HepG2 (cell line): ENCODE measurements around the gene SKIDA1. TPM values are rescaled to one million over a fixed set of nuclear protein-coding genes. Genes with fewer than 3 reads are reported as not detected.
"Not testable (repeated sequence)": the region's sequence is repeated elsewhere in the genome, so short reads cannot be mapped to it uniquely, and the experiment has no call there.

ENCODE experiments used
- ATAC-seq: fragments of 200-7000 bp; cut with Tn5 transposase; 3 replicates; pipeline ENCODE4 v1.9.1; 2020; ENCODE audit warnings: mild to moderate bottlenecking, moderate library complexity
- BruUV-seq: library from RNA; stranded (reverse); fragments of 400-500 nt; replicated peaks from 2 replicates; lab custom pipeline; 2021; lab: Mats Ljungman, UMichigan
- CTCF ChIA-PET: fragments of 300-600 bp; formaldehyde crosslinking; extraction: SDS; loops from one replicate; lab custom pipeline; 2021; ENCODE audit warnings: low total read pairs, inconsistent platforms, low intra/inter-chr PET ratio; lab: Yijun Ruan, JAX
- POLR2A ChIA-PET: fragments of 350-600 bp; sonication (Branson Sonifier 250); formaldehyde crosslinking; loops from one replicate; lab custom pipeline; 2020; ENCODE audit warnings: antibody characterized with exemption, inconsistent platforms; lab: Yijun Ruan, JAX
- DNase-seq: peaks from one replicate; pipeline ENCODE4 v3.0.0-alpha.2; 2015; ENCODE audit warnings: low spot score
- FAIRE-seq: peaks from 3 replicates; lab custom pipeline; 2011; peaks lifted over from hg19 to GRCh38; lab: Jason Lieb, UNC
- H2AFZ ChIP-seq: one replicate; pipeline ENCODE4 v1.6.1; 2011; ENCODE audit warnings: low read length, inconsistent platforms
- H3K27ac ChIP-seq: fragments of 300-600 bp; 3 replicates; pipeline ENCODE4 v1.8.0; 2011; ENCODE audit warnings: mixed run types, mild to moderate bottlenecking, mixed read lengths, low read length, inconsistent platforms; ENCODE audit not compliant: insufficient read depth; ENCODE audit errors: extremely low read length
- H3K27me3 ChIP-seq, 2 experiments: fragments of 200-600 bp in 1 of 2; 2 replicates in 1 of 2; 3 replicates in 1 of 2; pipeline versions ENCODE4 v1.6.0 to v1.8.0; 2011; ENCODE audit warnings: low read length in 2 of 2, mild to moderate bottlenecking in 2 of 2, moderate library complexity in 2 of 2, inconsistent platforms in 1 of 2; ENCODE audit not compliant: insufficient read depth in 2 of 2, control insufficient read depth in 1 of 2
- H3K36me3 ChIP-seq, 2 experiments: fragments of 200-600 bp in 1 of 2; replicated peaks in 1 of 2; 2 replicates in 1 of 2; 3 replicates in 1 of 2; pipeline versions ENCODE4 v1.5.1 to v1.8.0; 2011; ENCODE audit warnings: low read length in 2 of 2, inconsistent platforms in 1 of 2; ENCODE audit not compliant: insufficient read depth in 2 of 2, control insufficient read depth in 1 of 2
- H3K4me1 ChIP-seq: 2 replicates; pipeline ENCODE4 v1.5.1; 2012; ENCODE audit warnings: low read length, inconsistent platforms; ENCODE audit not compliant: insufficient read depth
- H3K4me2 ChIP-seq: 2 replicates; pipeline ENCODE4 v1.6.0; 2011; ENCODE audit warnings: low read depth, low read length, inconsistent platforms
- H3K4me3 ChIP-seq, 3 experiments: fragments of 200-600 bp in 1 of 3; sonication (generic), shearing (Covaris generic) in 1 of 3; replicated peaks in 1 of 3; 2 replicates each; pipeline ENCODE4 v1.5.1; 2011 to 2016; ENCODE audit warnings: low read length in 3 of 3, inconsistent platforms in 2 of 3, low read depth in 2 of 3, mild to moderate bottlenecking in 2 of 3, control low read depth in 1 of 3, mixed read lengths in 1 of 3; ENCODE audit not compliant: insufficient read depth in 1 of 3
- H3K79me2 ChIP-seq: one replicate; pipeline ENCODE4 v1.6.1; 2011; ENCODE audit warnings: low read length, inconsistent platforms; ENCODE audit not compliant: insufficient read depth
- H3K9ac ChIP-seq: 2 replicates; pipeline ENCODE4 v1.6.0; 2011; ENCODE audit warnings: mild to moderate bottlenecking, low read depth, low read length, inconsistent platforms; ENCODE audit not compliant: insufficient read depth
- H3K9me3 ChIP-seq: 2 replicates; pipeline ENCODE4 v1.5.1; 2012; ENCODE audit warnings: mild to moderate bottlenecking, low read length
- H4K20me1 ChIP-seq: 2 replicates; pipeline ENCODE4 v1.6.0; 2011; ENCODE audit warnings: inconsistent platforms, mild to moderate bottlenecking, low read length, moderate library complexity; ENCODE audit not compliant: insufficient read depth
- ARID4A ChIP-seq: sonication (generic); formaldehyde crosslinking; IDR thresholded peaks from 2 replicates; pipeline ENCODE4 v1.5.0; 2020; ENCODE audit warnings: mild to moderate bottlenecking, missing genetic modification reagents, borderline replicate concordance
- HDAC6 ChIP-seq: fragments of 200-600 bp; sonication (generic); IDR thresholded peaks from 2 replicates; pipeline ENCODE4 v1.7.0; 2017; ENCODE audit warnings: mild to moderate bottlenecking, antibody characterized with exemption, low read length, low read depth
- MBD4 ChIP-seq: IDR thresholded peaks from 2 replicates; pipeline ENCODE4 v1.6.1; 2012; ENCODE audit warnings: low read length, inconsistent platforms, borderline replicate concordance
- ZNF770 ChIP-seq: sonication (generic); formaldehyde crosslinking; IDR thresholded peaks from 2 replicates; pipeline ENCODE4 v1.5.0; 2020; ENCODE audit warnings: mild to moderate bottlenecking, missing genetic modification reagents
- WGBS: methylation state at CpG from one replicate; pipeline ENCODE4 v1.1.6; 2017; ENCODE audit warnings: low lambda C conversion rate; 5-methylcytosine and 5-hydroxymethylcytosine counted together
- in situ Hi-C: cut with HindIII; loops from 2 replicates; pipeline ENCODE4 v1.10.0; 2017; ENCODE audit warnings: low pct_unique_long_range_greater_than_20kb; ENCODE audit not compliant: extremely low pct_ligation_motif_present
- intact Hi-C: fragments of 100-400 bp; cut with micrococcal nuclease; formaldehyde crosslinking; loops from one replicate; pipeline ENCODE4 v1.10.0; 2022; ENCODE audit not compliant: unreplicated experiment
- polyA plus RNA-seq, 8 experiments: library from polyadenylated mRNA; depleted of rRNA in 3 of 8; stranded (reverse) in 7 of 8; unstranded in 1 of 8; fragments of >200 nt; fragmentation: Illumina TruSeq in 4 of 8; extraction: Trizol in 4 of 8; gene quantifications; 2 replicates each; pipeline versions ENCODE4 v1.2.1 to v1.2.3, GENCODE V29; 2011 to 2016; ENCODE audit warnings: low read depth in 4 of 8, missing spikeins in 1 of 8, mixed read lengths in 1 of 8; ENCODE audit not compliant: insufficient read depth in 1 of 8
- total RNA-seq, 5 experiments: library from RNA; depleted of rRNA; stranded (reverse); fragments of >200 nt; fragmentation: Illumina TruSeq; extraction: Trizol; gene quantifications; 2 replicates each; pipeline ENCODE4 v1.2.3, GENCODE V29; 2016; ENCODE audit warnings: low read depth in 1 of 5
- TF ChIP-seq, protein P1 (sequence below): sonication (generic); formaldehyde crosslinking; IDR thresholded peaks from 2 replicates; pipeline ENCODE4 v1.4.0; 2020; ENCODE audit warnings: missing genetic modification reagents

Gene SKIDA1
- total and polyA plus RNA-seq, 2 of the 13 experiments (the other 11 are each of a cell fraction or from before 2014, with no cell fraction given): 0.73 to 1.5 TPM

DNA sequence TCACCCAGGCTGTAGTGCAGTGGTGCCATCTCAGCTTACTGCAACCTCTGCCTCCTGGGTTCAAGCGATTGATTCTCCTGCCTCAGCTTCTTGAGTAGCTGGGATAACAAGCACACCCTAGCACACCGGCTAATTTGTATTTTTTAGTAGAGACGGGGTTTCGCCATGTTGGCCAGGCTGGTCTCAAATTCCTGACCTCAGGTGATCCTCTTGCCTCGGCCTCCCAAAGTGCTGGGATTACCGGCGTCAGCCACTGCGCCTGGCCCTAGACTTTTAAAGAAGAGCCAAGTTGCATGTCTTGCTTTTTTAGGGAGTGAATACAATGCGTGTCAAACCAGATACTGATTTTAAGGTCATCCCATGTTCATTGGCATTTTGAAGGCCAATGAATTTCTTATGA, 10.5 kb upstream of the SKIDA1 start:
- H3K9me3 ChIP-seq, in situ Hi-C loops, BruUV-seq, DNase-seq, H3K27me3 ChIP-seq, FAIRE-seq, intact Hi-C loops, ATAC-seq, H2AFZ ChIP-seq: not testable (repeated sequence)
- H3K79me2 ChIP-seq: peaks cover 65% of the 10 kb centered on the region
- peaks cover 11 to 32% of the 10 kb centered on the region in 2 experiments for H3K36me3 ChIP-seq
- peaks cover 13% of the 10 kb centered on the region; the same call in 1 of the 2 replicates for H4K20me1 ChIP-seq
- TF ChIP-seq ZNF770 (CRISPR knock-in tag): peak; percentile 68; the same call in 1 of the 2 replicates
- peak overlapping the region; percentile 84 for H3K4me2 ChIP-seq
- ChIA-PET POLR2A (interaction anchor here (3.8 to 4.0 kb wide), 2 partner anchors 10 to 40 kb away, joined by 20 to 25 read pairs; partner anchors contain the start of gene SKIDA1), CTCF (interaction anchor here (0.7 kb wide), 1 partner anchor 39 kb away, joined by 3 read pairs; no protein-coding TSS in a partner anchor)
- 96% methylated on average over 9 of the region's 9 CpGs for WGBS
- peaks cover 28% of the 10 kb centered on the region for H3K4me1 ChIP-seq
- H3K27ac ChIP-seq: peak overlapping the region; percentile 65
- H3K9ac ChIP-seq: peak overlapping the region; percentile 71
- H3K4me3 ChIP-seq: peak overlapping the region in 2 of 3 experiments; percentile 81 to 84; a peak in 2 of 6 replicates

- intact Hi-C loops (no loop called here), in situ Hi-C loops (no loop called here)
- ATAC-seq (no peak), DNase-seq (no peak), FAIRE-seq (no peak)
- H3K4me2 ChIP-seq: peak overlapping the region; percentile 84
- peaks cover 65% of the 10 kb centered on the region for H3K79me2 ChIP-seq
- peak overlapping the region; percentile 71 for H3K9ac ChIP-seq
- H3K27ac ChIP-seq: peak overlapping the region; percentile 65
- CTCF ChIA-PET: interaction anchor here (0.7 kb wide), 1 partner anchor 39 kb away, joined by 3 read pairs; no protein-coding TSS in a partner anchor
- H3K27me3 ChIP-seq: no peaks in the 10 kb centered on the region; a peak in 1 of 5 replicates
- TSS peak; percentile 53 for BruUV-seq
- H4K20me1 ChIP-seq: peaks cover 13% of the 10 kb centered on the region; the same call in 1 of the 2 replicates
- H3K9me3 ChIP-seq: no peaks in the 10 kb centered on the region
- H3K4me1 ChIP-seq: peaks cover 28% of the 10 kb centered on the region
- H2AFZ ChIP-seq: no peak overlapping the region
- peak overlapping the region; percentile 73 to 84 (median 81) for H3K4me3 ChIP-seq
- peaks cover 7 to 27% of the 10 kb centered on the region in 2 experiments for H3K36me3 ChIP-seq
- POLR2A ChIA-PET: interaction anchor here (3.8 to 4.0 kb wide), 2 partner anchors 9 to 39 kb away, joined by 20 to 25 read pairs; partner anchors contain the start of gene SKIDA1
- 38% methylated on average over 9 of the region's 9 CpGs for WGBS
- TF ChIP-seq ARID4A (CRISPR knock-in tag): 0 out of 2 replicates have a peak, but pooled peaks have one; percentile 16
- TF ChIP-seq, protein P1, sequence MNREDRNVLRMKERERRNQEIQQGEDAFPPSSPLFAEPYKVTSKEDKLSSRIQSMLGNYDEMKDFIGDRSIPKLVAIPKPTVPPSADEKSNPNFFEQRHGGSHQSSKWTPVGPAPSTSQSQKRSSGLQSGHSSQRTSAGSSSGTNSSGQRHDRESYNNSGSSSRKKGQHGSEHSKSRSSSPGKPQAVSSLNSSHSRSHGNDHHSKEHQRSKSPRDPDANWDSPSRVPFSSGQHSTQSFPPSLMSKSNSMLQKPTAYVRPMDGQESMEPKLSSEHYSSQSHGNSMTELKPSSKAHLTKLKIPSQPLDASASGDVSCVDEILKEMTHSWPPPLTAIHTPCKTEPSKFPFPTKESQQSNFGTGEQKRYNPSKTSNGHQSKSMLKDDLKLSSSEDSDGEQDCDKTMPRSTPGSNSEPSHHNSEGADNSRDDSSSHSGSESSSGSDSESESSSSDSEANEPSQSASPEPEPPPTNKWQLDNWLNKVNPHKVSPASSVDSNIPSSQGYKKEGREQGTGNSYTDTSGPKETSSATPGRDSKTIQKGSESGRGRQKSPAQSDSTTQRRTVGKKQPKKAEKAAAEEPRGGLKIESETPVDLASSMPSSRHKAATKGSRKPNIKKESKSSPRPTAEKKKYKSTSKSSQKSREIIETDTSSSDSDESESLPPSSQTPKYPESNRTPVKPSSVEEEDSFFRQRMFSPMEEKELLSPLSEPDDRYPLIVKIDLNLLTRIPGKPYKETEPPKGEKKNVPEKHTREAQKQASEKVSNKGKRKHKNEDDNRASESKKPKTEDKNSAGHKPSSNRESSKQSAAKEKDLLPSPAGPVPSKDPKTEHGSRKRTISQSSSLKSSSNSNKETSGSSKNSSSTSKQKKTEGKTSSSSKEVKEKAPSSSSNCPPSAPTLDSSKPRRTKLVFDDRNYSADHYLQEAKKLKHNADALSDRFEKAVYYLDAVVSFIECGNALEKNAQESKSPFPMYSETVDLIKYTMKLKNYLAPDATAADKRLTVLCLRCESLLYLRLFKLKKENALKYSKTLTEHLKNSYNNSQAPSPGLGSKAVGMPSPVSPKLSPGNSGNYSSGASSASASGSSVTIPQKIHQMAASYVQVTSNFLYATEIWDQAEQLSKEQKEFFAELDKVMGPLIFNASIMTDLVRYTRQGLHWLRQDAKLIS (CRISPR knock-in tag): no peak
- no peak for TF ChIP-seq HDAC6
- no peak for TF ChIP-seq MBD4
These were observed 10.0 kb upstream of the SKIDA1 start for GRCh38 chr10:21535494-21535965.
